AG09319 (cell line): ENCODE results near the gene SH3GL1.

ENCODE experiments used
- DNase-seq: peaks from one replicate; pipeline ENCODE4 v3.0.0-alpha.2; 2010; ENCODE audit warnings: low read depth; ENCODE audit errors: extremely low read depth
- CTCF ChIP-seq: IDR thresholded peaks from 2 replicates; pipeline ENCODE4 v1.5.1; 2011; ENCODE audit warnings: low read depth, mild to moderate bottlenecking, inconsistent platforms, low read length, moderate library complexity

Gene SH3GL1

GRCh38 chr19:4368128-4368820 lies 32.1 kb downstream of the SH3GL1 start:
- no peak for DNase-seq
- TF ChIP-seq CTCF = no peak

DNA sequence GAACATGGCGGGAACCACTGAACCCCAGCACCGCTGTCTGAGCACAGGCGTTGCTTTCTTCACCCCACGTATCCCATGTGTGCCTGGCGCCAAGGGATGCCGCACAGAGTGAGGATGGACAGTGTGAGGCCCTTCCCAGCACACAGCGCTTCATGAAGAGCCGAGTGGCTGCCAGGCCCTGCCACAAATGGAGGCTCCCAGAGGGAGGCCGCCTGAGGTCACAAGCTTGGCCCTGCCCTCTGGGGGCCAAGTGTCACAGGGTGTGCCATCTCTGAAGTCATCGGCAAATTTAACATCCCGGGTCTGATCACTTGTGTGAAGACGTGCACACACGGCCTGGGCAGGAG lies 32.6 kb downstream of the SH3GL1 start:
- no peak for DNase-seq

GRCh38 chr19:4367336-4367723 lies 33.0 kb downstream of the SH3GL1 start:
- no peak for DNase-seq
- no peak for TF ChIP-seq CTCF

More for the DNA sequence above, 32.6 kb downstream of the SH3GL1 start:
- TF ChIP-seq CTCF = no peak

DNA sequence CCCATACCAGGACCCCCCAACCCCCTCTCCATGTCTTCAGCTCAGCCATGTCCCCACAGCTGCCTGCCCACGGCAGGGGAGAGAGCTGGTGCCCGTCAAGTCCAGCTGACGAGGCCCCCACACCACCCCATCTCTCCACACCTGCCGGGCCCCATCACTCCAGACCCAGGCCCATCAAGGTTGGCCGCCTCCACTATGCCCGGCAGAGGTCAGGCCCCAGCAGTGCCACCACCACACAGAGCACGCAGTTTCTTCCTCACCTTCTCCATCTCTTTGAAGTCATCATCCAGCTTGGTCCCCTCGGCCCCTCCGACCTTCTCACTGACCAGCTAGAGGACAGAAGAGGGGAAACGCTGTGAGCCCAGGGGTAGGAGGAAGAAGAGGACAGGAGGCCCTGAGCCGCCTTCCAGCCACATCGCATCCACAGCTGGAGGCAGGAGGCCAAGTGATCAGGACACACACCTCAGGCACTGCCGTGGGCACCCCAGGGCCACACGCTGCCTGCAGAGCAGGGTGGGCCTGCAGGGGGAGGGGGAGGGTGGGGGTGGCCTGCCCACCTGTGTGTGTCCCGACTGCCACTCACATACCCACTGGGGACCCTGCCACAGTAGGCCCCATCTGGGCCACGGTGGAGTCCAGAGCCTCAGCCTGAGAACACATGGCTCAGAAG lies 33.5 kb downstream of the SH3GL1 start:
- no peak for TF ChIP-seq CTCF
- no peak for DNase-seq

DNA sequence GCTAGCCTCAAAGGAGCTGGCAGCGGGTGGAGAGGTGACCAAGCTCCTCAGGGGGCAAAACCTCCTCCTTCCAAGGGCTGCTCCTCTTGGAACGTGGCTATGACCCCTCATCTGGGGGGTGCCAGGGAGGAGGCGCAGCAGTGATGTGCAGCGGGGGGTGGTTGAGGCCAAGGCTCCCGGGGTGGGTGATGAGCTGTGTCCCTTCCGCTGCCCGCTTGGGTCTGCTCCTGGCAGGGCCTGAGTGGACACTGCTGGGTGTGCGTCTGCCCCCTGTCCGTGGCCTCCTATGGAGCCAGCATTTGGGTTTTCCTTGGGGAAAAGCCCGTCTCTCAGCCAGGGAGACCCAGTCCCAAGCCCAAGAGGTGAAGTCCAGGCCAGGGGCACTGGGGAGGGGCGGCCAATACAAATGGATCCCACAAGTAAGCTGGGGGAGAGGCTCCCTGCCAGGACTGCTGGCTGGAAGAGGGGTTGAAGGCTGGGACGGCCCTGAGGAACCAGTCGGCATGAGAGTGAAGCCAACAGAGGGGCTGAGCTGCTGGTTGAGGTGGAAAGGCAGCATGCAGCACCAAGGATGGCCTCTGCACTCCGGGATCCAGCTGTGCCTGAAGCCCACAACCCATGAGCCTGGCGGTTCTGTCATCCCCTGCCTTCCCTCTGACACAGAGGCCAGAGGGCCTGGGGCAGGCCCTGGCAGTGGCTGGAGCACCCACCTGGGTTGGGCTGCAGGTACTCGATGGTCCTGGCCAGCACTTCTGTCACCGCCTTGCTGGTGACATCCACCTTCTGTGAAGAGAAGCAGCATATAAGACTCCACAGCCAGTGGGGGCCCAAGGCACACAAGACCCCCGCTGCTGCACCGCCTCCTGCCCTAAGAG lies 34.3 kb downstream of the SH3GL1 start:
- TF ChIP-seq CTCF = no peak
- no peak for DNase-seq

DNA sequence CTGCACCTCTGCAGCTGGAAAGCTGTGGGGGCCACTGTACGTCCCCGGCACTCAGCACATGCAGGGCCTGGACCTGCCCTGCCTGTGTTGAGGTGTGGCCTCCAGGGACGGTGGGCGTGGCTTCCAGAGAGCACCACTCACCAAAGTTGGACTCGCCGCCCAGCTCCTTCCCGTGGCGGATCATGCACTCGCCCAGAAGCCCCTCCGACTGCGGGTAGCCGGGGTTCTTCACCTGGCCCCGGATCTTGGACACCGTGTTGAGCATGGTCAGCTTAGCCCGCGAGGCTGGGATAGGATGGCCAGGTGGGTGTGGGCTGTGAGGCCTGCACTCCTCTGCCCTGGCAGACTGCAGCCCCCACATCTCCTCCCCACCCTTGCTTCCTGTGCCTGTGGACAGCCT lies 35.0 kb downstream of the SH3GL1 start:
- TF ChIP-seq CTCF = no peak
- no peak for DNase-seq
